Activated naive CD4-positive, alpha-beta T cell treated with anti-CD3 and anti-CD28 coated beads, Interleukin-2, amount 10 ng/mL, durations not matched to agents 7 days and 5 days (primary cell): ENCODE measurements around the gene PTER.

Experiments
- CTCF ChIA-PET: fragments of 350-600 bp; sonication (Branson Sonifier 250); formaldehyde crosslinking; loops from one replicate; lab custom pipeline; 2021; ENCODE audit warnings: antibody characterized with exemption; lab: Charles Lee
- DNase-seq: peaks from one replicate; pipeline ENCODE4 v3.0.0-alpha.2; 2020
- H3K27ac Mint-ChIP-seq: one replicate; pipeline ENCODE4 v1.8.0; 2021; ENCODE audit warnings: mild to moderate bottlenecking, moderate library complexity, mixed read lengths
- H3K27me3 Mint-ChIP-seq: one replicate; pipeline ENCODE4 v1.8.0; 2021; ENCODE audit warnings: mild to moderate bottlenecking, mixed read lengths
- H3K36me3 Mint-ChIP-seq: one replicate; pipeline ENCODE4 v1.8.0; 2021; ENCODE audit warnings: mixed read lengths
- H3K4me1 Mint-ChIP-seq: one replicate; pipeline ENCODE4 v1.8.0; 2021; ENCODE audit warnings: mixed read lengths
- H3K4me3 Mint-ChIP-seq: one replicate; pipeline ENCODE4 v1.8.0; 2021; ENCODE audit warnings: mild to moderate bottlenecking, moderate library complexity, mixed read lengths
- H3K9me3 Mint-ChIP-seq: one replicate; pipeline ENCODE4 v1.8.0; 2021; ENCODE audit warnings: mixed read lengths

PTER gene

GRCh38 chr10:16493884-16494536, 57.2 kb downstream of the PTER start:
- no peak overlapping the region for H3K27ac Mint-ChIP-seq
- H3K4me3 Mint-ChIP-seq, result no peak overlapping the region
- CTCF ChIA-PET, result no interaction called here
- H3K9me3 Mint-ChIP-seq, result no peaks in the 10 kb centered on the region
- peaks cover 16% of the 10 kb centered on the region for H3K36me3 Mint-ChIP-seq
- no peaks in the 10 kb centered on the region for H3K27me3 Mint-ChIP-seq
- no peak for DNase-seq
- H3K4me1 Mint-ChIP-seq, result no peaks in the 10 kb centered on the region

DNA sequence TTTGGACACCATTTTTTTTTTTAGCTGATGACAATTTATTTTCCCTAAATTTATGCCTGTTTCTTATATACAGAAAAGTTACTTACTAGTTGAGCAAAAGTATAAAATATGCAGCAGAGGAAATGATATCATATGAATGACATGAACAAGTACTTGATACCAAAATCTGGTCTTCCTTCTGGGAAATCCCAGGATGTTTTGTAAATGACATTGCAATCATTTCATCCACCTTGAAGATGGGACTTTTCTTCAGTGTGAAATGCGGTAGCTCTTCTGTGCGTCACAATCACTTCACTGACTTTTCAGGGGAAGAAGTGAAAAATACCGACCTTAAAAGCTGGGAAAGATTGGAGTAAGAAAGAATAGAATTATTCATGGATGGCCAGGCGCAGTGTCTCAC, 61.1 kb downstream of the PTER start:
- no peak overlapping the region for H3K27ac Mint-ChIP-seq
- H3K4me3 Mint-ChIP-seq, result no peak overlapping the region
- H3K9me3 Mint-ChIP-seq, result no peaks in the 10 kb centered on the region
- CTCF ChIA-PET, result interaction anchor here (1.1 kb wide), 1 partner anchor 769 kb away, joined by 3 read pairs; no protein-coding TSS in a partner anchor
- no peaks in the 10 kb centered on the region for H3K4me1 Mint-ChIP-seq
- peaks cover 7% of the 10 kb centered on the region for H3K36me3 Mint-ChIP-seq
- DNase-seq, result no peak
- no peaks in the 10 kb centered on the region for H3K27me3 Mint-ChIP-seq

DNA sequence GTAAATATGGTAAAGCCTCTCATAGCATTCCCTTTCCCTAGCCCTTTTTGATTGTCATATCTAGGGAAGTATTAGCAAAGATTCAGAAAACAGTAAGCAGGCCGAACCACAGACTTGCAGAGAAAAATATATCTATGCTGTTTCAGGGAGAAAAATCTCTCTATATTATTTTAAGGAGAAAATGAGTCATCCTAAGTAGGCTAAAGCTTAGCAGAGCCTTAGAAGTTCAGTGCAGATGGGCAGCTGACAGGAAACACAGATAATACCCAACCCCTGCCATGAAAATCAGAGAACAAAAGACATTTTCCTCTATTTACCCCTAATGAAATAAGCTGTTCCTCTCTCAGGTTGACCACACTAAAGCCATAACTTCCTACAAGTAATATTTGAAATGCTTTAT, 68.4 kb downstream of the PTER start:
- Mint-ChIP-seq H3K36me3 (peaks cover 8% of the 10 kb centered on the region), H3K27ac (no peak overlapping the region), H3K4me1 (no peaks in the 10 kb centered on the region), H3K27me3 (no peaks in the 10 kb centered on the region), H3K9me3 (no peaks in the 10 kb centered on the region), H3K4me3 (no peak overlapping the region)
- CTCF ChIA-PET, result no interaction called here
- no peak for DNase-seq

DNA sequence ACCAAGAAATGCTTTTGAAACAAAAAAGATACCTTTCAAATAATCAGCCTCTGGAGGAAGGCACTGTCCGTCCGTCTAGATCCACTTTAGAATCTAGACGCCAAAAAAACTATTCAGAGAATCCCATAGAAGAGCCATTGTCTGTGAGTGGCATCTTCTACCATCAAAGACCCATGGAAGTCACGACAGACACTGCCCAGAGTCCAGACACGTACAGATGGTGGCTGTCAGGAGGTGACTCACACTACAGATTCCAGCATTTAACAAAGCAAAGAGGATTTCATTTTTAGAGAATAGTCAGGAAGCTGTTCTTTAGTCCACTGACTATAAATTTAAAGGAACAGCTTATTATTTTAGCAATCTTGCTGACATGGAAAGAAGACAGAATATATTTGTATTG, 73.2 kb downstream of the PTER start:
- Mint-ChIP-seq H3K4me3 (no peak overlapping the region), H3K9me3 (no peaks in the 10 kb centered on the region), H3K27me3 (no peaks in the 10 kb centered on the region), H3K4me1 (no peaks in the 10 kb centered on the region), H3K36me3 (peaks cover 7% of the 10 kb centered on the region), H3K27ac (no peak overlapping the region)
- no peak for DNase-seq
- CTCF ChIA-PET, result no interaction called here

DNA sequence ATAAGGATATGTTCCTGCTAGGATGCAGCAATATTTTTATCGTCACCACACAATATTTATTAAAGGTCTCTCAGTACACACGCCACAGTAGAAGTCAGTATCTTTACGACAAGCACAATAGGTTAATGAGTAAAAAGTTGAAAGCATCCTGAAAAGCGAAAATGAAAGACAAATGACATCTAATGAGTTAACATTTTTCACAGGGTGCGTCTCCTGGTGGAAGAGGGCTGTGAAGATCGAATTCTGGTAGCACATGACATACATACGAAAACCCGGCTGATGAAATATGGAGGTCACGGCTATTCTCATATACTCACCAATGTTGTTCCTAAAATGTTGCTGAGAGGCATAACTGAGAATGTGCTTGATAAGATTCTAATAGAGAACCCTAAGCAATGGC, 74.0 kb downstream of the PTER start:
- H3K27ac Mint-ChIP-seq, result no peak overlapping the region
- H3K4me1 Mint-ChIP-seq, result no peaks in the 10 kb centered on the region
- H3K9me3 Mint-ChIP-seq, result no peaks in the 10 kb centered on the region
- peaks cover 7% of the 10 kb centered on the region for H3K36me3 Mint-ChIP-seq
- no peak overlapping the region for H3K4me3 Mint-ChIP-seq
- no peak for DNase-seq
- CTCF ChIA-PET, result no interaction called here
- H3K27me3 Mint-ChIP-seq, result no peaks in the 10 kb centered on the region

- DNase-seq, result no peak
- Mint-ChIP-seq H3K27ac (no peak overlapping the region), H3K36me3 (peaks cover 3% of the 10 kb centered on the region), H3K27me3 (peaks cover 44% of the 10 kb centered on the region), H3K9me3 (no peaks in the 10 kb centered on the region), H3K4me1 (peaks cover 14% of the 10 kb centered on the region), H3K4me3 (peak overlapping the region; percentile 8)
- CTCF ChIA-PET, result no interaction called here
These were observed 82.0 kb downstream of the PTER start for GRCh38 chr10:16518822-16519221.

- peaks cover 3% of the 10 kb centered on the region for H3K36me3 Mint-ChIP-seq
- H3K27me3 Mint-ChIP-seq, result peaks cover 49% of the 10 kb centered on the region
- CTCF ChIA-PET, result no interaction called here
- no peaks in the 10 kb centered on the region for H3K9me3 Mint-ChIP-seq
- H3K27ac Mint-ChIP-seq, result no peak overlapping the region
- H3K4me3 Mint-ChIP-seq, result peak overlapping the region; percentile 68
- DNase-seq, result no peak
- H3K4me1 Mint-ChIP-seq, result peaks cover 14% of the 10 kb centered on the region
These were observed 82.6 kb downstream of the PTER start for GRCh38 chr10:16519250-16519907.

DNA sequence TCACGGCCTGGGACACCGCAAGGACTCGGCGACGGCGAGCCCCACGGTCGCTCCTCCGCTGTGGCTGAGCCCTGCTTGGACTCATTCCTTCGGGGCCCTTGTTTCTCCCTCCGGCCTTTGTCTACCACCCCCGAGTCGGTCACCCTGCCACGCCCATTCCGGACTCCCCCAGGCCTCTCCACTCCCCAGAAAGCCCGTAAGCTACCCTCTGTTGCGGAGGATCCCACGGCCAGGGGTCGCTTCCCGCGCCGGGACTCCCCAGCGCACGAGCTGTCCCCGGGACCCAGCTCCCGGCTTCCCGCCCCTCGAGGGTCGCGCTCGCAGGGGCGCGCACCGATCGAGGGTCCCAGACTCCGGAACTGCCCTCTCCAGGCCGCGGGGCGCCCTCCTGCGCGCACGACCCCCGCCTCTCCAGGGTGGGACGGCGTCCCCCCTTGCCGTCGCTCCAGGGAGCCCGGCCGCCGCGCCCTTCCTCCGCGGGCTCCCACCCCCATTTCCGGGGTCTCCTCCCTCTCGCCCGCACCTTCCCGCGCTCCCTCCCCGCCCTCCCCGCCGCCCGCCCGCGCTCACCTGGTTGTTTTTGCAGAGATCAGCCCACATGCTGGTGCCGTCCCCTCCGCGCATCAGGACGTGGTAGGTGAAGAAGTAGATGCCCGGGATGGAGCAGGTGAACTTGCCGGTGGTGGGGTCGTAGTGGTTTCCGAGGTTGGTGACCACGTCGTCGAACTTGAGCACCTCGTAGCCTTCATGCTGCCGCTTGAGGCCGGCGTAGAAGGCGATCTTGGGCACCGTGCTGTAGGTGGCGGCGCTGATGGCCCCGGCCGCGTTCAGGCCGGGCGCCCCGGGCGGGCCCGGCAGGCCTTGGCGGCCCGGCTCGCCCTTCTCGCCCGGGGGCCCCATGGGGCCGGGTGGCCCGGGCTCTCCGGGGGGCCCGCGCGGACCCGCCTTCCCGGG, 83.4 kb downstream of the PTER start:
- CTCF ChIA-PET, result no interaction called here
- Mint-ChIP-seq H3K9me3 (no peaks in the 10 kb centered on the region), H3K4me1 (peaks cover 14% of the 10 kb centered on the region), H3K4me3 (peak overlapping the region; percentile 68), H3K36me3 (peaks cover 3% of the 10 kb centered on the region), H3K27ac (no peak overlapping the region), H3K27me3 (peaks cover 54% of the 10 kb centered on the region)
- DNase-seq, result peak; percentile 33

GRCh38 chr10:16520900-16521299, 84.1 kb downstream of the PTER start:
- peak; percentile 52 for DNase-seq
- peak overlapping the region; percentile 56 for H3K4me3 Mint-ChIP-seq
- peaks cover 54% of the 10 kb centered on the region for H3K27me3 Mint-ChIP-seq
- peaks cover 3% of the 10 kb centered on the region for H3K36me3 Mint-ChIP-seq
- CTCF ChIA-PET, result interaction anchor here (0.7 kb wide), 1 partner anchor 86 kb away, joined by 3 read pairs; no protein-coding TSS in a partner anchor
- no peak overlapping the region for H3K27ac Mint-ChIP-seq
- no peaks in the 10 kb centered on the region for H3K9me3 Mint-ChIP-seq
- H3K4me1 Mint-ChIP-seq, result peaks cover 14% of the 10 kb centered on the region

GRCh38 chr10:16521311-16522016, 84.7 kb downstream of the PTER start, which contains the start of gene C1QL3:
TSS of gene C1QL3 (minus strand) at chr10:16521879. CDS start at chr10:16521065, 814 bp downstream.
- Mint-ChIP-seq H3K36me3 (peaks cover 3% of the 10 kb centered on the region), H3K4me3 (peak within 1 kb of the TSS; percentile 80), H3K27ac (peak within 1 kb of the TSS; percentile 67), H3K4me1 (peaks cover 14% of the 10 kb centered on the region), H3K9me3 (no peaks in the 10 kb centered on the region), H3K27me3 (peaks cover 58% of the 10 kb centered on the region)
- CTCF ChIA-PET, result interaction anchor here (0.7 kb wide), 1 partner anchor 86 kb away, joined by 3 read pairs; no protein-coding TSS in a partner anchor
- peak; percentile 57 for DNase-seq

GRCh38 chr10:16527452-16527851, 90.6 kb downstream of the PTER start:
- H3K27ac Mint-ChIP-seq, result no peak overlapping the region
- no peak overlapping the region for H3K4me3 Mint-ChIP-seq
- no peaks in the 10 kb centered on the region for H3K4me1 Mint-ChIP-seq
- CTCF ChIA-PET, result no interaction called here
- H3K9me3 Mint-ChIP-seq, result no peaks in the 10 kb centered on the region
- DNase-seq, result no peak
- no peaks in the 10 kb centered on the region for H3K36me3 Mint-ChIP-seq
- peaks cover 37% of the 10 kb centered on the region for H3K27me3 Mint-ChIP-seq

GRCh38 chr10:16529853-16530252, 93.0 kb downstream of the PTER start:
- Mint-ChIP-seq H3K9me3 (no peaks in the 10 kb centered on the region), H3K4me1 (no peaks in the 10 kb centered on the region), H3K27ac (no peak overlapping the region), H3K4me3 (no peak overlapping the region), H3K36me3 (no peaks in the 10 kb centered on the region), H3K27me3 (peaks cover 19% of the 10 kb centered on the region)
- CTCF ChIA-PET, result no interaction called here
- DNase-seq, result no peak

DNA sequence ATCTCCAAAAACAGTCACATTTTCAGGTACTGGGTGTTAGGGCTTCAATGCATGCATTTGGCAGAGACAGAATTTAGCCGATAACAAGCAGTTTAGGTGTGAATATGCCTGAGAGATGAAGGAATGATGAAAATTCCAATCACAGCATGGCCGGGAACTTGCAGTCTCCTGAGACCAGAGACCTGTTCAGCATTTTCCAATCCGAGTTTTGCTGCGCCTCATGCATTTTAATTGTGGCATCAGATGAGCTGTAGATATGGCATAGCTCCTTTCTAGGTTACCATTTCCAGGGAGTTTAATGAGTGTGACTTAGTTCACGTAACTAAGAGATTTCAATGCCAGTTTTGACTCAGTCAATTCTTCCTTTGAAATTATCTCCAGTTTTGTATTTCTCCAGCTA, 99.3 kb downstream of the PTER start:
- H3K4me3 Mint-ChIP-seq, result no peak overlapping the region
- no peaks in the 10 kb centered on the region for H3K9me3 Mint-ChIP-seq
- CTCF ChIA-PET, result no interaction called here
- no peaks in the 10 kb centered on the region for H3K4me1 Mint-ChIP-seq
- H3K27me3 Mint-ChIP-seq, result peaks cover 7% of the 10 kb centered on the region
- H3K36me3 Mint-ChIP-seq, result no peaks in the 10 kb centered on the region
- no peak for DNase-seq
- no peak overlapping the region for H3K27ac Mint-ChIP-seq

GRCh38 chr10:16544099-16544498, 107.3 kb downstream of the PTER start:
- CTCF ChIA-PET, result interaction anchor here (1.0 kb wide), 1 partner anchor 643 kb away, joined by 3 read pairs; no protein-coding TSS in a partner anchor
- peaks cover 14% of the 10 kb centered on the region for H3K27me3 Mint-ChIP-seq

More at GRCh38 chr10:16544099-16544498, 107.3 kb downstream of the PTER start:
- Mint-ChIP-seq H3K36me3 (no peaks in the 10 kb centered on the region), H3K9me3 (no peaks in the 10 kb centered on the region), H3K27ac (no peak overlapping the region), H3K4me3 (no peak overlapping the region), H3K4me1 (no peaks in the 10 kb centered on the region)
- DNase-seq, result no peak
